K562 (cell line): ENCODE results near the gene WFDC12. TPM values are rescaled to one million over a fixed set of nuclear protein-coding genes. Genes with fewer than 3 reads are reported as not detected.

Experiments used
- ATAC-seq: fragments of 200-7000 bp; cut with Tn5 transposase; 3 replicates; pipeline ENCODE4 v1.9.1; 2020; ENCODE audit warnings: moderate library complexity
- BruUV-seq: library from RNA; stranded (reverse); fragments of 400-500 nt; replicated peaks from 2 replicates; lab custom pipeline; 2021; lab: Mats Ljungman, UMichigan
- CTCF ChIA-PET: fragments of 300-600 bp; formaldehyde crosslinking; extraction: SDS; loops from one replicate; lab custom pipeline; 2021; ENCODE audit warnings: low intra/inter-chr PET ratio; lab: Yijun Ruan, JAX
- POLR2A ChIA-PET: fragments of 300-600, 350-650 bp; sonication (Branson Sonifier 250); formaldehyde crosslinking; extraction: SDS; loops from one replicate; lab custom pipeline; 2021; ENCODE audit warnings: antibody characterized with exemption, inconsistent platforms; lab: Yijun Ruan, JAX
- DNase-seq, 4 experiments: peaks; one replicate each; pipeline versions ENCODE4 v3.0.0 to v3.0.0-alpha.2; 2011 to 2018; ENCODE audit warnings: low spot score in 3 of 4, mixed read lengths in 3 of 4; ENCODE audit errors: extremely low read depth in 1 of 4
- FAIRE-seq: peaks from 2 replicates; lab custom pipeline; 2011; peaks lifted over from hg19 to GRCh38; lab: Jason Lieb, UNC
- H2AFZ ChIP-seq: 2 replicates; pipeline ENCODE4 v1.6.0; 2011; ENCODE audit warnings: low read depth, low read length, control low read depth, inconsistent platforms
- H3K27ac ChIP-seq: fragments of 200-600 bp; 3 replicates; pipeline ENCODE4 v1.8.0; 2011; ENCODE audit warnings: low read depth, mild to moderate bottlenecking, control low read depth, inconsistent platforms, low read length, moderate library complexity, mixed read lengths; ENCODE audit errors: extremely low read depth
- H3K27me3 ChIP-seq, 2 experiments: fragments of 300-600 bp in 1 of 2; 2 replicates in 1 of 2; 3 replicates in 1 of 2; pipeline versions ENCODE4 v1.6.0 to v1.8.0; 2011; ENCODE audit warnings: inconsistent platforms in 2 of 2, low read length in 2 of 2, mild to moderate bottlenecking in 1 of 2, mixed read lengths in 1 of 2, moderate library complexity in 1 of 2; ENCODE audit not compliant: control insufficient read depth in 2 of 2, insufficient read depth in 2 of 2
- H3K36me3 ChIP-seq: fragments of 300-600 bp; 3 replicates; pipeline ENCODE4 v1.8.0; 2011; ENCODE audit warnings: mild to moderate bottlenecking, low read length, inconsistent platforms; ENCODE audit not compliant: control insufficient read depth, insufficient read depth
- H3K4me1 ChIP-seq, 2 experiments: fragments of 200-600 bp in 1 of 2; replicated peaks in 1 of 2; 2 replicates in 1 of 2; 3 replicates in 1 of 2; pipeline versions ENCODE4 v1.5.1 to v1.8.0; 2011; ENCODE audit warnings: inconsistent platforms in 2 of 2, low read length in 2 of 2, mild to moderate bottlenecking in 1 of 2, mixed read lengths in 1 of 2, moderate library complexity in 1 of 2; ENCODE audit not compliant: control insufficient read depth in 2 of 2, insufficient read depth in 2 of 2
- H3K4me2 ChIP-seq: 2 replicates; pipeline ENCODE4 v1.6.1; 2011; ENCODE audit warnings: low read length, control low read depth, inconsistent platforms, mixed read lengths; ENCODE audit not compliant: insufficient read depth
- H3K4me3 ChIP-seq: fragments of 200-600 bp; sonication (generic), shearing (Covaris generic); 2 replicates; pipeline ENCODE4 v1.5.1; 2016; ENCODE audit warnings: control low read depth, inconsistent platforms
- H3K79me2 ChIP-seq: fragments of 200-600 bp; 3 replicates; pipeline ENCODE4 v1.8.0; 2011; ENCODE audit warnings: low read length, inconsistent platforms; ENCODE audit not compliant: control insufficient read depth, insufficient read depth
- H3K9ac ChIP-seq, 2 experiments: 2 replicates each; pipeline versions ENCODE4 v1.6.0 to v1.6.1; 2011; ENCODE audit warnings: low read depth in 2 of 2, low read length in 2 of 2, control low read depth in 1 of 2, inconsistent platforms in 1 of 2, mild to moderate bottlenecking in 1 of 2, mixed read lengths in 1 of 2; ENCODE audit not compliant: insufficient read depth in 1 of 2
- H3K9me1 ChIP-seq: one replicate; pipeline ENCODE4 v1.6.0; 2011; ENCODE audit warnings: inconsistent platforms, mild to moderate bottlenecking, low read length, moderate library complexity; ENCODE audit not compliant: control insufficient read depth, insufficient read depth
- H3K9me3 ChIP-seq: replicated peaks from 2 replicates; pipeline ENCODE4 v1.5.1; 2011; ENCODE audit warnings: low read depth, low read length, inconsistent platforms; ENCODE audit not compliant: control insufficient read depth, insufficient read depth
- H4K20me1 ChIP-seq: replicated peaks from 2 replicates; pipeline ENCODE4 v1.6.1; 2011; ENCODE audit warnings: low read length, inconsistent platforms, mixed read lengths; ENCODE audit not compliant: control insufficient read depth, insufficient read depth
- ARID2 ChIP-seq: fragments of 450-650 bp; IDR thresholded peaks from 2 replicates; pipeline ENCODE4 v1.6.1; 2017; ENCODE audit warnings: antibody characterized with exemption, mild to moderate bottlenecking
- BDP1 ChIP-seq: IDR thresholded peaks from 3 replicates; pipeline ENCODE4 v1.6.1; 2011; ENCODE audit not compliant: insufficient read length, insufficient read depth
- BRD4 ChIP-seq: fragments of 200-600 bp; sonication (generic); IDR thresholded peaks from 2 replicates; pipeline ENCODE4 v1.6.1; 2017; ENCODE audit warnings: inconsistent platforms
- CC2D1A ChIP-seq: fragments of 450-650 bp; IDR thresholded peaks from 2 replicates; pipeline ENCODE4 v1.6.1; 2017; ENCODE audit warnings: mild to moderate bottlenecking
- CHD2 ChIP-seq: IDR thresholded peaks from 2 replicates; pipeline ENCODE4 v1.6.1; 2011; ENCODE audit warnings: low read depth, low read length
- CREB1 ChIP-seq, 2 experiments: sonication (generic) in 1 of 2; formaldehyde crosslinking in 1 of 2; IDR thresholded peaks; 2 replicates each; pipeline versions ENCODE4 v1.6.1 to v1.8.0; 2012 to 2022; ENCODE audit warnings: inconsistent platforms in 1 of 2, mild to moderate bottlenecking in 1 of 2, missing genetic modification reagents in 1 of 2, moderate library complexity in 1 of 2
- FIP1L1 ChIP-seq: fragments of 200-400 bp; formaldehyde crosslinking; IDR thresholded peaks from 2 replicates; pipeline ENCODE4 v1.6.1; 2018; ENCODE audit warnings: mild to moderate bottlenecking, low read depth, low read length; ENCODE audit not compliant: poor library complexity, severe bottlenecking
- HINFP ChIP-seq: fragments of 450-650 bp; conservative IDR thresholded peaks from 2 replicates; pipeline ENCODE4 v1.6.1; 2016; ENCODE audit warnings: missing genetic modification characterization, low read depth, mild to moderate bottlenecking, control low read depth, missing compliant biosample characterization
- KDM4B ChIP-seq, 2 experiments: fragments of 450-650 bp in 1 of 2; sonication (generic) in 1 of 2; IDR thresholded peaks; 2 replicates each; pipeline ENCODE4 v1.6.1; 2016 to 2017; ENCODE audit warnings: borderline replicate concordance in 2 of 2, antibody characterized with exemption in 1 of 2, low read depth in 1 of 2, mild to moderate bottlenecking in 1 of 2
- KLF13 ChIP-seq: fragments of 450-650 bp; IDR thresholded peaks from 2 replicates; pipeline ENCODE4 v1.6.1; 2016; ENCODE audit warnings: missing genetic modification characterization, low read depth, mild to moderate bottlenecking, missing compliant biosample characterization, moderate library complexity, borderline replicate concordance
- MAZ ChIP-seq, 2 experiments: fragments of 450-650 bp in 1 of 2; sonication (generic) in 1 of 2; formaldehyde crosslinking; IDR thresholded peaks in 1 of 2; conservative IDR thresholded peaks in 1 of 2; 2 replicates each; pipeline versions ENCODE4 v1.4.0 to v1.5.0; 2020; ENCODE audit warnings: mild to moderate bottlenecking in 1 of 2, missing genetic modification reagents in 1 of 2
- NFIX ChIP-seq: fragments of 250-450 bp; sonication (Bioruptor Pico); IDR thresholded peaks from 2 replicates; pipeline ENCODE4 v1.4.0; 2020; ENCODE audit warnings: low read depth, mild to moderate bottlenecking, moderate library complexity
- PHF8 ChIP-seq: fragments of 200-600 bp; sonication (generic); IDR thresholded peaks from 2 replicates; pipeline ENCODE4 v1.6.1; 2012; ENCODE audit warnings: mixed run types, mild to moderate bottlenecking, inconsistent platforms, low read length, moderate library complexity, borderline replicate concordance
- PHTF2 ChIP-seq: fragments of 250-450 bp; sonication (Bioruptor Pico); IDR thresholded peaks from 2 replicates; pipeline ENCODE4 v1.5.0; 2021; ENCODE audit warnings: mild to moderate bottlenecking
- RHOXF2B ChIP-seq: fragments of 250-450 bp; sonication (Bioruptor Pico); conservative IDR thresholded peaks from 2 replicates; pipeline ENCODE4 v1.5.1; 2021
- TAL1 ChIP-seq: fragments of 450-650 bp; IDR thresholded peaks from 2 replicates; pipeline ENCODE4 v1.6.1; 2016; ENCODE audit warnings: mild to moderate bottlenecking
- TBL1XR1 ChIP-seq, 2 experiments: IDR thresholded peaks; 2 replicates each; pipeline ENCODE4 v1.6.1; 2012; ENCODE audit warnings: improper control_type of control experiment in 2 of 2, low read length in 2 of 2, mild to moderate bottlenecking in 1 of 2
- THAP12 ChIP-seq: fragments of 250-450 bp; sonication (Bioruptor Pico); IDR thresholded peaks from 2 replicates; pipeline ENCODE4 v1.9.0; 2021; ENCODE audit warnings: mild to moderate bottlenecking, inconsistent platforms
- ZNF217 ChIP-seq: sonication (generic); formaldehyde crosslinking; IDR thresholded peaks from 2 replicates; pipeline ENCODE4 v1.8.0; 2022; ENCODE audit warnings: mild to moderate bottlenecking, missing genetic modification reagents
- ZNF57 ChIP-seq: fragments of 450-650 bp; formaldehyde crosslinking; IDR thresholded peaks from 2 replicates; pipeline ENCODE4 v1.4.0; 2020; ENCODE audit warnings: mild to moderate bottlenecking, moderate library complexity
- ZNF785 ChIP-seq: fragments of 250-450 bp; sonication (Bioruptor Pico); IDR thresholded peaks from 2 replicates; pipeline ENCODE4 v1.4.0; 2020; ENCODE audit warnings: mild to moderate bottlenecking
- WGBS: fragments of 100-300 bp; shearing (Covaris generic); methylation state at CpG from one replicate; pipeline ENCODE4 v1.1.6; 2016; ENCODE audit warnings: low coverage, mixed read lengths; ENCODE audit not compliant: insufficient coverage; ENCODE audit errors: missing lambda C conversion rate; 5-methylcytosine and 5-hydroxymethylcytosine counted together
- in situ Hi-C: fragments of 300-500 bp; cut with MboI; formaldehyde crosslinking; loops from 4 replicates; pipeline ENCODE4 v1.15.0; 2018; ENCODE audit warnings: inconsistent platforms, mixed read lengths
- intact Hi-C: fragments of 100-400 bp; cut with micrococcal nuclease; formaldehyde crosslinking; loops from 2 replicates; pipeline ENCODE4 v1.14.2; 2022
- polyA plus RNA-seq, 8 experiments: library from polyadenylated mRNA; depleted of rRNA in 4 of 8; stranded (reverse) in 5 of 8; unstranded in 3 of 8; fragments of >200 nt; fragmentation: Nextera tagmentation in 2 of 8; fragmentation: Illumina TruSeq in 1 of 8; extraction: Ambion mirVana in 2 of 8; extraction: Trizol in 1 of 8; gene quantifications; 2 replicates each; pipeline versions ENCODE4 v1.2.1 to v1.2.3, GENCODE V29; 2011 to 2014; ENCODE audit warnings: inconsistent platforms in 1 of 8, missing spikeins in 1 of 8
- total RNA-seq, 7 experiments: library from RNA; depleted of rRNA in 6 of 7; stranded (reverse); fragments of >200 nt in 6 of 7; fragmentation: Illumina TruSeq in 2 of 7; extraction: Trizol in 2 of 7; gene quantifications; 2 replicates each; pipeline versions ENCODE4 v1.2.1 to v1.2.3, GENCODE V29; 2011 to 2021; ENCODE audit warnings: low replicate concordance in 1 of 7

The WFDC12 gene
- total and polyA plus RNA-seq, 9 of the 15 experiments (the other 6 are each of a cell fraction or from before 2014, with no cell fraction given): not detected

GRCh38 chr20:45173522-45173921 is 49.3 kb upstream of the WFDC12 start (continued):
- no peak for TF ChIP-seq KLF13 (tag)
- TF ChIP-seq ZNF785 (CRISPR knock-in tag): no peak
- no peak for TF ChIP-seq BRD4
- no peak for TF ChIP-seq CC2D1A

GRCh38 chr20:45164906-45165305 is 40.6 kb upstream of the WFDC12 start:
- FAIRE-seq (no peak), DNase-seq (no peak), ATAC-seq (no peak)
- POLR2A ChIA-PET: no interaction called here
- CTCF ChIA-PET: no interaction called here
- no peaks in the 10 kb centered on the region for H3K36me3 ChIP-seq
- H3K9me3 ChIP-seq: no peaks in the 10 kb centered on the region
- no peak overlapping the region for H2AFZ ChIP-seq
- H3K27me3 ChIP-seq: no peaks in the 10 kb centered on the region
- H3K27ac ChIP-seq: no peak overlapping the region
- no peaks in the 10 kb centered on the region for H4K20me1 ChIP-seq
- intact Hi-C loops (no loop called here), in situ Hi-C loops (no loop called here)
- no peaks in the 10 kb centered on the region for H3K4me1 ChIP-seq
- no peak overlapping the region for H3K9ac ChIP-seq
- WGBS: 0% methylated on average over 1 of the region's 1 CpG
- H3K79me2 ChIP-seq: no peaks in the 10 kb centered on the region
- H3K4me2 ChIP-seq: no peak overlapping the region
- H3K9me1 ChIP-seq: no peaks in the 10 kb centered on the region
- BruUV-seq: no TSS peak
- no peak overlapping the region for H3K4me3 ChIP-seq
- no peak for TF ChIP-seq CHD2
- no peak for TF ChIP-seq ZNF57 (CRISPR knock-in tag)
- no peak for TF ChIP-seq HINFP (tag)
- no peak for TF ChIP-seq KDM4B (IDR thresholded peaks at IDR 0.05; ENCODE audit: borderline replicate concordance in 2 of 2, low read depth in 1 of 2)
- TF ChIP-seq ZNF217 (CRISPR knock-in tag): no peak
- TF ChIP-seq TAL1: no peak
- TF ChIP-seq PHF8: no peak
- TF ChIP-seq CREB1 (IDR thresholded peaks at IDR 0.05): no peak
- no peak for TF ChIP-seq CREB1 (CRISPR knock-in tag; IDR thresholded peaks at IDR 0.05)
- TF ChIP-seq RHOXF2B (CRISPR knock-in tag): no peak
- TF ChIP-seq PHTF2 (CRISPR knock-in tag): no peak
- TF ChIP-seq MAZ (CRISPR knock-in tag; conservative IDR thresholded peaks at IDR 0.05 in 1 of 2, IDR thresholded peaks at IDR 0.05 in 1 of 2): no peak
- no peak for TF ChIP-seq THAP12 (CRISPR knock-in tag)
- TF ChIP-seq FIP1L1: no peak
- TF ChIP-seq BDP1: no peak
- no peak for TF ChIP-seq ARID2
- TF ChIP-seq NFIX: no peak
- no peak for TF ChIP-seq TBL1XR1 (IDR thresholded peaks at IDR 0.05; ENCODE audit: low read length in 2 of 2)
